ENCODE results near the gene SCFD2.

- TF ChIP-seq POLR2AphosphoS5 (IDR thresholded peaks at IDR 0.05; ENCODE audit: low read depth, low read length) (no peak), SIN3A (IDR thresholded peaks at IDR 0.05; ENCODE audit: borderline replicate concordance, insufficient read depth, low read length) (no peak), REST (IDR thresholded peaks at IDR 0.05; ENCODE audit: insufficient read depth in 1 of 2, low read depth in 2 of 2, low read length in 2 of 2) (no peak), TAF1 (IDR thresholded peaks at IDR 0.05; ENCODE audit: borderline replicate concordance, insufficient read depth, low read length) (no peak), FOXP2 (optimal IDR thresholded peaks at IDR 0.05; ENCODE audit: borderline replicate concordance, extremely low read depth, extremely low read length, insufficient read depth) (no peak)
These were observed 325.0 kb downstream of the SCFD2 start for GRCh38 chr4:53040851-53041250.

Measured in PFSK-1 (cell line).